Middle frontal gyrus (tissue), 1 donor: ENCODE results near the gene SIDT2.
A peak's percentile ranks its signal among the peaks of the same experiment; 100 is the strongest.
"Not testable (repeated sequence)": the region's sequence is repeated elsewhere in the genome, so short reads cannot be mapped to it uniquely, and the experiment has no call there.

Experiments used
- DNase-seq: peaks from one replicate; pipeline ENCODE4 v3.0.0-alpha.2; 2015; ENCODE audit warnings: low spot score; ENCODE audit errors: extremely low spot score

Gene SIDT2

GRCh38 chr11:117202386-117203068 is 24.0 kb downstream of the SIDT2 start:
- DNase-seq: no peak

- DNase-seq: no peak
Measured at GRCh38 chr11:117203069-117203407, 24.5 kb downstream of the SIDT2 start.

GRCh38 chr11:117204283-117205080 is 25.9 kb downstream of the SIDT2 start:
- DNase-seq: no peak

GRCh38 chr11:117205211-117205818 is 26.8 kb downstream of the SIDT2 start:
- peak; percentile 18 for DNase-seq

- DNase-seq: not testable (repeated sequence)
Measured at GRCh38 chr11:117206111-117206510, 27.6 kb downstream of the SIDT2 start.

GRCh38 chr11:117206859-117207258 is 28.3 kb downstream of the SIDT2 start:
- not testable (repeated sequence) for DNase-seq

- not testable (repeated sequence) for DNase-seq
Measured at GRCh38 chr11:117207481-117207880, 28.9 kb downstream of the SIDT2 start.

GRCh38 chr11:117208710-117209109 is 30.2 kb downstream of the SIDT2 start:
- not testable (repeated sequence) for DNase-seq

GRCh38 chr11:117209351-117210125 is 31.0 kb downstream of the SIDT2 start:
- not testable (repeated sequence) for DNase-seq

- no peak for DNase-seq
Measured at GRCh38 chr11:117210620-117211019, 32.1 kb downstream of the SIDT2 start.

- DNase-seq: no peak
Measured at GRCh38 chr11:117212697-117213355, 34.3 kb downstream of the SIDT2 start.

GRCh38 chr11:117214404-117215110 is 36.0 kb downstream of the SIDT2 start:
- DNase-seq: no peak

- no peak for DNase-seq
Measured at GRCh38 chr11:117217141-117218084, 38.9 kb downstream of the SIDT2 start.

GRCh38 chr11:117218133-117218915 is 39.8 kb downstream of the SIDT2 start:
- DNase-seq: no peak

GRCh38 chr11:117219001-117219400 is 40.5 kb downstream of the SIDT2 start:
- no peak for DNase-seq

GRCh38 chr11:117219455-117219854 is 40.9 kb downstream of the SIDT2 start:
- DNase-seq: no peak

GRCh38 chr11:117219995-117220394 is 41.5 kb downstream of the SIDT2 start:
- DNase-seq: no peak

GRCh38 chr11:117220568-117220967 is 42.0 kb downstream of the SIDT2 start:
- no peak for DNase-seq
